HG03159 (cell line): ENCODE results near the gene ZDHHC3.

Experiments
- ATAC-seq: cut with Tn5 transposase; IDR thresholded peaks from one replicate; pipeline ENCODE4 v1.9.1; 2021; ENCODE audit warnings: mild to moderate bottlenecking, moderate library complexity; ENCODE audit not compliant: unreplicated experiment

Gene ZDHHC3

GRCh38 chr3:44899683-44900367 is 76.1 kb downstream of the ZDHHC3 start:
- ATAC-seq: no peak

GRCh38 chr3:44896440-44896839 is 79.5 kb downstream of the ZDHHC3 start:
- no peak for ATAC-seq

- ATAC-seq: no peak
These were observed 81.5 kb downstream of the ZDHHC3 start for GRCh38 chr3:44894485-44894884.

- no peak for ATAC-seq
These were observed 82.9 kb downstream of the ZDHHC3 start for GRCh38 chr3:44893097-44893496.

- no peak for ATAC-seq
These were observed 83.3 kb downstream of the ZDHHC3 start for GRCh38 chr3:44892689-44893088.

- no peak for ATAC-seq
These were observed 85.1 kb downstream of the ZDHHC3 start for GRCh38 chr3:44890852-44891251.

- ATAC-seq: no peak
These were observed 85.7 kb downstream of the ZDHHC3 start for GRCh38 chr3:44890258-44890657.

GRCh38 chr3:44887101-44887500 is 88.9 kb downstream of the ZDHHC3 start:
- ATAC-seq: no peak

GRCh38 chr3:44886561-44886960 is 89.4 kb downstream of the ZDHHC3 start:
- no peak for ATAC-seq

GRCh38 chr3:44885618-44886017 is 90.4 kb downstream of the ZDHHC3 start:
- ATAC-seq: no peak

- ATAC-seq: no peak
These were observed 92.0 kb downstream of the ZDHHC3 start for GRCh38 chr3:44883999-44884431.

- ATAC-seq: no peak
These were observed 92.6 kb downstream of the ZDHHC3 start for GRCh38 chr3:44883213-44883955.

- ATAC-seq: no peak
These were observed 95.7 kb downstream of the ZDHHC3 start for GRCh38 chr3:44880284-44880683.

- ATAC-seq: no peak
These were observed 98.6 kb downstream of the ZDHHC3 start for GRCh38 chr3:44877333-44877732.

- ATAC-seq: no peak
These were observed 100.4 kb downstream of the ZDHHC3 start for GRCh38 chr3:44875596-44875995.
